Fibroblast of the conjunctiva (primary cell): Measurements from ENCODE around the gene ANO7.

Experiments used
- DNase-seq: peaks from one replicate; pipeline ENCODE4 v3.0.0-alpha.2; 2010; ENCODE audit warnings: low read depth

ANO7 gene

DNA sequence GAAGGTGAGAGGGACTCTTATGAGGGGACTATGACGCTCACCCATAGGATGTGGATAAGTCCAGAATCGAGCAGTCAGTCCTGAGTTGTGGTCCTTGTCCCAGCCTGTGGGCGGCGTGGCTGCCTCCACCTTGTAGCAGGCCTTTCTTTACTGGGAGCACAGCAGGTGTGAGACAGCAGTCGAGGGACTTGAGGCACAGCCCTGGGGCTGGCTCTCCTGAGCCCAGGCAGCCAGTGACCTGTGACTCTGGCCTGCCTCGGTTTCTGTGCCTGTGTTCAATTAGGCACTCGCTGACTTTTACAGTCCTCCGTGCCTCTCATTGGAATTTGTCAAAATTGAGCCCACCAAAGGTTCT, 30.0 kb upstream of the ANO7 start:
- no peak for DNase-seq

- DNase-seq = no peak
These were observed 29.4 kb upstream of the ANO7 start for GRCh38 chr2:241159116-241159515.

DNA sequence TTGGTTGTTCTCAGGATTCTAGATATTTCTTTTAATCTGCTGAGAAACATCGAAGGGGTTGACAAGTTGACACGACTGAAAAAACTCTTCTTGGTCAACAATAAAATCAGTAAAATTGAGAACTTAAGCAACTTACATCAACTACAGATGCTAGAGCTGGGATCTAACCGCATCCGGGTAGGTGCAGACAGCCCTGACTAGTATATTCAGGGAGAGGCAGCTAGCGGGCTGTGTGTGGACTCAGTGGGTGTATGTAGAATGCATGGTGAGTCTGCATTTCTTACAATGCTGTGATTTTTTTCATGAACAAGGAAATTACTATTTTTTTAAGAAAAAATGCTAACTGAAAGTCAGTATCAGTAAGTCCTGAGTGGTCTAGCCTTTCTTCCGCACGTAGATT, 28.2 kb upstream of the ANO7 start:
- DNase-seq = no peak

DNA sequence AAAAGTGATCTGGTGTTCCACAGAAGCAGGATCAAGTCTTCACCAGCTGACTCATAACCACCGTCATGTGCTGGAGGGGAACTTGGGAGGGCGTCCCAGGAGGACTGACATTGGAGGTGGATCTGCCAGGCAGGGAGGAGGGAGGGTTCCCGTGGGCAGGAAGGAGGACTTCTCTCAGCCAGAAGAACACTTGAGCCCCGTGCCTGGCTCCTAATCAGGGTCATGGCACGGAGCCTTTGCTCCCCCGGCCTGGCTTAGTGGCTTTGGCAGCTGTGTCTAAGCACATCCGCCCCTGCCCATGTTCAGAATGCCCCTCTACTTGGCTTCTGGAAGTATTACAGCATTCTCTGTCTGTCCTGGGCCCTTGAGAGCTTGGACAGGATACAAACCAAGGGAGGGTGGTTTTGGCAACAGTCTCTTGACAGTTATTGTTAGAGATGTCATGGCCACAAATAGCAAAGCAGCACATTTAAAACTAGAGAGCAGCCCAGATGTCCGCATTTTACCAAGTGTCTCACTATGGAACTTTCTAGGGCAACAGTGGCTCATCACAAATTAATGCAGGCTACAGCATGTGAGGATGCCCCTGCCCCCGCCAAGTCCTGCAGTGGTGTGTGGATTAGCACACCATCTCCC, 26.7 kb upstream of the ANO7 start:
- peak; percentile 92 for DNase-seq

GRCh38 chr2:241163601-241164118, 24.8 kb upstream of the ANO7 start:
- no peak for DNase-seq

DNA sequence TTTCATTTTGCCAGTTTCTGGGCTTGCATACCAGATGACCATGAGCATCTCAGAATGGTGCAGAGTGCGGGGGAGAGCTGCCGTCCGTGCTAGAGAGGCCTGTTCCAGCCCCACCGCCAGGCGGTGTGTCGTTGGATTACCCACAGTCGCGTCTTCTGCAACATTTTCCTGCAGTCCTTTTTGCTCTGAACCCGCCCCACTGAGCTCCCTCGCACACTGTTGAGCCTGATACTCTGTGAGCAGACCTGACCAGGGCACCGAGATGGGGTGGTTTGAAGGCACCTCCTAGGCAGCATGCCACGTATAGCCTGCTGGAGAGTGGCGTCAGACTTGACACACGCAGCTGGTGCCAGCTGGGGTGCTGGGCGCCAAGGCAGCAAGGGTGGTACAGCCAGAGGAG, 20.1 kb upstream of the ANO7 start:
- DNase-seq = no peak

DNA sequence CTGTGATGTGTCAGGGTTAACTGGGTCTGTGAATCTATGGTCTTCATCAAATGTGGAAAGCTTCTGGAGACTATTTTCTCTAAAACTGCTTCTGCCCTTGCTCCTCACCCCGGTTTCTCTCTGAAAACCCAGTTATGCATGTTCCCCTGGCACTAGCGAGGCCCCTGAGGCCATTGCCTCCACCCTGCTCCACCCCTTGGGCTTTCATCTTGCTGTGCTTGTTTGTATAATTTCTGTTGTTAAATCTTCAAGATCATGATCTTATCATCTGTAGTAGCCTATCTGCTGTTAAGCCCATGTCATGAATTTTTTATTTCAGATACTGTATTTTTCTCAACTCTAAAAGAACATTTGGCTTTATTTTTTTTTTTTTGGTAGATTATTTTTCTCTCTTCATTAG, 14.9 kb upstream of the ANO7 start:
- no peak for DNase-seq

GRCh38 chr2:241177526-241178334, 10.7 kb upstream of the ANO7 start:
- DNase-seq = no peak

- DNase-seq = no peak
These were observed 9.5 kb upstream of the ANO7 start for GRCh38 chr2:241178961-241179360.

DNA sequence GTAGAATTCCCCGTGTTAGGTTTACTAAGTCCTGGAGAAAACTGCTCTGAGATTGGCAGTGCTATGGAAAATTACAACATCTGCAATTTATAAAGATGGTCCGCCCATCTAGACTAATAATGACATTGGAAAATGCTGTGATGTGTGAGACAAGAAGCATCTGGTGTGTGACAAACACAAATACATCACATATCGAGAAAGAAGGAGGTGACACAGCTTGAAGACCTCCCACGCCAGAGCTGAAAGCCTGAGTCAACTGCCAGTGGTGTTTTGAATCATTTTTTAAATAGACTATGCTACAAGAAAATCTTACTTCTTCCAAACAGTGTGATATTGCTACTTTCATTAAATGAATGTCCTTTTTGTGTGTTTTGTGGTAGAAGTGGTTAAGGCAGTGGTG, 8.6 kb upstream of the ANO7 start:
- no peak for DNase-seq

GRCh38 chr2:241180495-241180894, 8.0 kb upstream of the ANO7 start:
- DNase-seq = no peak

- DNase-seq = no peak
These were observed 6.4 kb upstream of the ANO7 start for GRCh38 chr2:241182126-241182525.

- DNase-seq = no peak
These were observed 5.8 kb upstream of the ANO7 start for GRCh38 chr2:241182531-241183133.

DNA sequence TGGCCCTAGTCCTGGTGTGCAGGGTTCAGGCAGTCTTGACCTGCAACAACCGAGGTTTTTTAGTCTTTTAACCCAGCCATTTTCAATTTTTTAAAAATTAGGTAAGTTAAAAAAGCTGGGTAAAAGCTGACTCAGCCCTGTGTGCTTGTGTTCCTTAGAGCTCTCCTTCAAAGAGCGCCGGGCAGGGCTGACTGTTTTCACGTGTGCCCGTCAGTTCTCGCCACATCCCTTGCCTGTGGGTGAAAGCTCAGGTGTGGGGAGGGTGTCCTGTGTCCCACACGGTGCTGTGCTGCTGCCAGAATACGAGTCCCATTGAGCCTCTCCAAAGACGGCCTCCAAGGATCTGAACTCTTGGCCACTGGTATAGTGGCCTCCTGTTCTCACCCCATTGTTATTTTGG, 5.3 kb upstream of the ANO7 start:
- no peak for DNase-seq

GRCh38 chr2:241184901-241185300, 3.6 kb upstream of the ANO7 start:
- DNase-seq = no peak

DNA sequence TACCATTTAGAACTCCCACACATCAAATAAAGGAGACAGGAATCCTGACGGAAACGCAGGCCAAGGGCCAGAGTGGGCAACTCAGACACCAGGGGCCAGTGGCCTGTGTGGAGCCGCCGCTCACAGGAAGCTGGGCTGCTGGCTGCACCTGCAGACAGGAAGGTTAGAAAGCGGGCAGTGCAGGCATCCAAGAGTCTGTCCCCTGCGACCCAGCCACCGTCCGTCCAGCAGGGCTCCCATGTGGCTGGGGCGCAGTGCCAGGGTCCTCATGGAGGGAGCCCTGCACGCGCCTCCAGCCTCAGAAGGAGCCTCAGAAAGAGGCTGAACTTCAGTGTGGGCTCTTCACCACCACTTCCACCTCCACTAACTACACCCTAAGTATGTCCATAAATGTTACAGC, 2.5 kb upstream of the ANO7 start:
- DNase-seq = no peak

DNA sequence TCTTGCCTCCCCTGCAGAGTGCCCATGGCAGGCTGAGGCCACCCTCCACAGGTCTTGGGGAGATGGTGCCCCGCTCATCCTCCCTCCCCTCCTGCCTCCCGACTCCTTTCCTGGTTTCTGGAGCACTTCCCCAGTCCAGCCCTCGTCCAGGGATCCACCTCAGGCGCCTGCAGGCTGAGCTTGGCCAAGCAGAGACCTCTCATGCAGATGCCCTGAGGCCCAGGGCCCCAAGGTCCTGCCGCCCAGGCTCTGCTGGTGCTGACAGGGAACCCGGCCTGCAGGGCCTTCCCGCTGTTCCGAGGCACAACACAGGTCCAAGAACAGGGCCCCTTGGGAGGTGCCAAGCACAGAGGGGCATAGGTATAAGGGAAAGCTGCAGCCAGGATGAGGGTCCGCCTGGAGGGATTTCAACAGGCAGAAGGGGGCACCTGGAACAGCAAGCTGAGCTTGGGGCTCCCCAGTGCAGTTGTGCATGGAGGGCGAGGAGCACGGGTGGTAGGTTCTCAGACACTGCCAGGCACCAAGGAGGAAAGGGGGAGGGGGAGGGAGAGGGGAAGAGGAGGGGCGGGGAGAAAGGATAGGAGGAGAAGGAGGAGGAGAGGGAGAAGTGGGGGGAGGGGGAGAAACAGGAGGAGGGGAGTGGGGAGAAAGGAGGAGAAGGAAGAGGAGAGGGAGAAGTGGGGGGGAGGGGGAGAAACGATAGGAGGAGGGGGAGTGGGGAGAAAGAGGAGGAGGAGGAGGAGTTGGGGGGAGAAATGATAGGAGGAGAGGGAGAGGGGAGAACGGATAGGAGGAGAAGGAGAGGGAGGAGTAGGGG, 1.2 kb upstream of the ANO7 start:
- DNase-seq = no peak

- no peak for DNase-seq
These were observed 601 bp upstream of the ANO7 start for GRCh38 chr2:241187918-241188234.

- DNase-seq = no peak
These were observed 797 bp downstream of the ANO7 start for GRCh38 chr2:241189093-241189855.

DNA sequence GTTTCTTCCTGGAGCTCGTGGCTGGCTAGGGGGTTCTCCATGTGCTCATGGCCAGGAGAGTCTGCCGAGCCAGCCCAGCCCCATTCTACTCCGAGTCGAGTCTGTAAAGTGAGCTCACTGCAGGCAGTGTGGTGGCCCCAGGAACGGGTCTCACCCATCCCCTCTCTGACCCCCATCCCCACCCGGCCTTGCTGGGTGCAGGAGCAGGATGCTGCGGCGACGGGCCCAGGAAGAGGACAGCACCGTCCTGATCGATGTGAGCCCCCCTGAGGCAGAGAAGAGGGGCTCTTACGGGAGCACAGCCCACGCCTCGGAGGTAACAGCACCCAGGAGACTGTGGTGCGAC, 1.4 kb downstream of the ANO7 start:
- DNase-seq = no peak

DNA sequence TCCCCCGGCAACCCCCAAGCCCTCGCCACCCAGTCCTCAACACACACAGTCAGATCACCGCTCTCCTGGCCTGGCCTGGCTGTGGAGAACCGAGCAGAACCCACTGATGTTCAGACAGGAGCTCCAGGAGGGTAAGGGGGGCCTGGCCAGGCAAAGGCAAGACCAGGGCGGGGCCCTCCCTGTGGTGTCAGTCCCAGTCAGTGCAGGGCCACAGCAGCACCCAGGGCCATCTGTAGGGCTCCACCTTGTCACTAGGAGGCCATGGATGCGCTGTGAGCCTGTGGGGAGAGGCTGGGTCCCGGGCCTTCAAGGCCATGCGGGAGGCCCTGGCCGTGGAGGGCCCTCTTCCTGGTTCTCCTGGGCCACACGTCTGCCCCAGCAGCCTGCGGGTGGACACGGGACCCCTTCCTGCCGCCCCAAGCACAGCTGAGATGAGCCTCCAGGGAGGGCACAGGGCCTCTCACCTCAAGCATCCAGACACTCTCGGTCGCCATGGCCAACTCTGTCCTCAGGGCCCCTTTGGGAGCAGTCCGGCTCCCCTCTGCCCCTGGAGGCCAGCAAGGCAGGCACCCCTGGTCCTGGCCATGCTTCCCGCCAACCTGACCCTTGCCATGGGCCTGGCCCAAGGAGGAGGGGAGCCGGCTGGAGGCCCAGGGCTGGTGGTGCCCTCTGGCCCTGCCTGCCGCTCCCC, 2.0 kb downstream of the ANO7 start:
- DNase-seq = no peak
